Stimulated activated CD8-positive, alpha-beta memory T cell treated with anti-CD3 and anti-CD28 coated beads, Interleukin-15, amount 100 ng/mL, for 4 hours (primary cell): ENCODE results near the gene SERINC1.

Experiments used
- DNase-seq, 2 donors: peaks; one replicate each; pipeline ENCODE4 v3.0.0-alpha.2; 2020; ENCODE audit warnings: low read depth in 2 of 2

Gene SERINC1

DNA sequence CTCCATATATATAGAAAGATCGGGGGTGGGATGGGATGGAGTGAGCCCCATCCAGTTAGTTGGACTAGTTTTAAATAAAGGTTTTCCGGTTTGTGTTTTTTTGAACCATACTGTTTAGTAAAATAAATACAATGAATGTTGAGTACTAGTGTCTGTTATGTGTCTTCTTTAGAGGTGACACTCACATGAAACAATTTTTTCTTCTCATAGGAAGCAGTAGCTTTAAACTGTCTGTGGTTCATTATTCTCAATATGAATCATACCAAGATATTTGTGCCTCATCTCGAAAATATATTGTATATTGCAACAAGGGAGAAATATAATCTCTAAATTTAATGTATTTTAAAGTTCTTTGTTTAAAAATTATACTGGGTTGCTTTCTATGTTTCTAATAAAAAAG, 38.8 kb downstream of the SERINC1 start:
- no peak for DNase-seq

DNA sequence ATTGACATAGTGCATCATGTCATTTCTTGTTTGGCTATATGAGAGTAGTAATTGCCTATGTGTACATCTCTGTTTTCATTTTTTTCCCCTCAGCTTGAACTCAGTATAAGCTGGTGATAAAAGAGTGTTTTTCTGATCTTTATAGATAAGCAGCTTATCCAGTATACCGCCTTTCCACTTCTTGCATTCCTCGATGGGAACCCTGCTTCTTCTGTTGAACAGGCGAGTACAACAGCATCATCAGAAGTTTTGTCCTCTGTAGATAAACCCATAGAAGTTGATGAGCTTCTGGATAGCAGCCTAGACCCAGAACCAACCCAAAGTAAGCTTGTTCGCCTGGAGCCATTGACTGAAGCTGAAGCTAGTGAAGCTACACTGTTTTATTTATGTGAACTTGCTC, 39.8 kb downstream of the SERINC1 start:
- DNase-seq: no peak

DNA sequence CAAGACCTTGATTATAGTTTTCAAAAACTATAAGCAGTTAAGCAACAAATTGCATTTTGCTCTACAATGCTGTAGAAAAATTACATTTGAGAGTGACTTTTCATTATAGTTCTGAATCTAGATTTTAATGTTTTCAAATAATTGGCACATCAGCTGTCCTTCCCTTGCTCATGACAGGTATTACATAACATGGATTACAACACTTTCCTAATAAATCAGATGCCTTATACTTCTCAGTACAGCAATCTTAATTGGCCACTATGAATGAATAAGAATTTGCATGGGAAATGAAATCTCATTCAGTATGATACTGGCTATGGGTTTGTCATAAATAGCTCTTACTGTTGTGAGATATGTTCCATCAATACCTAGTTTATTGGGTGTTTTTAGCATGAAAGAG, 42.3 kb downstream of the SERINC1 start:
- DNase-seq: no peak

DNA sequence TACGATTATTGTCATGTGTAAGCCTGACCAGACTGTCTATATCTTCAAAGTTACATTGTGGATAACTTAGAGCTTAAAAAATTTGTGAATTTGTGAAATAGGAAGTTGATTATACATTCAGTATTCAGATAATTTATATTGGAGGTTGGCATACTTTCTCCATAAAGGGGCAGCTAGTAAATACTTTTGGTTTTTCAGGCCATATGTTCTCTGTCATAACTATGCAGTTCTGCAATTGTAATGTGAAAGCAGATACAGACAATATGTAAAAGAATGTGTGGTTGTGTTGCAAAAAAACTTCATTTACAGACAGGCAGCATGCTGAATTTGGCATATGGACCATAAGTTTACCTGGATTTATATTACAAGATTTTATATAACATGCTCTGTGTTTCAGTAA, 42.8 kb downstream of the SERINC1 start:
- no peak for DNase-seq

DNA sequence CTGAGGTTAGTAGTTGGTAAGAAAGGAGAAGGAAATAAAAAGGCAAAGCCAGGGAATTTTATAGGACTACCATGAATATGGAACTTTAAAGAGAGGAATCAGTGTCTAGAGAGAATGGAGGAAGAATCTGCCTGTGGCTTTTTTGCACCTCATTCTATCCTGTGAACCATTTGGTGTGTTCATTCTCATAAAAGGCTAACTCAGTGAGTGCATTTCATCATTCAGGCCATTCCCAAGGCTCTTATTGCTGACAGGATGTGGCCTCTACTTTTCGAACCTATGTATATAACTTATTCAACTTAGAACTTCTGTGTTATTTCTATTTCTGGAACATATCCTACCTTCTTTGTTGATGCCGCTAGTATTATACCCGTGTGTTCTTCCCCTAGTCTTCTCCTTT, 45.0 kb downstream of the SERINC1 start:
- DNase-seq: no peak

DNA sequence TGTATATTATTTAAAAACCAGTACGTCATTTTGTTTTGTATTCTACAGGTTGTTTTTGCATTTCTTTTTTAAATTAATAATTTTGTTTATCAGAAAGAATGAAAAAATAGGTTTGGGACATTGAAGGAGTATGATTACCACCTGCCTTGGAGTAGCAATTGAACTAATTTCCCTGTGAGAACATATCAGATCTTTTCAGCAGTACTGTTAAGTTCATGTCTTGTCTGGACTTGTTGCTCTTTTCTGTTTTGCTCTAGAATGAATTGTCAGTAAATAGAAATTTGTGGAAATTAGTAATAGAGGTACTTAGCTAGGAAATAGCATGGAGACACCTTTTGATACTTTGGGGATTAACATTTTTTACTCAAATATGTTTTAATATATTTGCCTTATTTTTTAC, 47.9 kb downstream of the SERINC1 start:
- no peak for DNase-seq

DNA sequence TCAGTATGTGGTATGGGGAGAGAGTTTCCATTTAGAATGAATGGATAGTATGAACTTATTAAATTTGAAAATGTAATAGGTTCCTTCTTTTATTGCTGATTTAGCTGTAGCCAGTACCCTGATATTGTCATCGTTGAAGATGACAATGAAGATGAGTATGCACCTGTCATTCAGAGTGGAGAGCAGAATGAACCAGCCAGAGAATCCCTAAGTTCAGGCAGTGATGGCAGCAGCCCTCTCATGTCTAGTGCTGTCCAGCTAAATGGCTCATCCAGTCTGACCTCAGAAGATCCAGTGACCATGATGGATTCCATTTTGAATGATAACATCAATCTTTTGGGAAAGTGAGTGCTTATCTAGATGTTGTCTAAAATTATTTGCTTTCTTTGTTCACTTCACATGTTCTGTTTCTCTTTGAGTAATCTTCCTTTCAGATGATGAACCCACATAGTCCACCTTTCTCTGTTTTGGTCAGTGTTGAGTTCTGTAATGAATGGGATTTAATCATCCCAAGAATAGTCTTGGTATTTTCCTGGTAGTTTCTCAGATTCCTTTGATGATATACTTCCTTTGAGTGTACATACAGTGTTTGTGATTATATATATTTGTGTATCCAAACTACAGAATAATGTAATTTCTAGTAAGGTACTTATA, 48.9 kb downstream of the SERINC1 start:
- DNase-seq: no peak

DNA sequence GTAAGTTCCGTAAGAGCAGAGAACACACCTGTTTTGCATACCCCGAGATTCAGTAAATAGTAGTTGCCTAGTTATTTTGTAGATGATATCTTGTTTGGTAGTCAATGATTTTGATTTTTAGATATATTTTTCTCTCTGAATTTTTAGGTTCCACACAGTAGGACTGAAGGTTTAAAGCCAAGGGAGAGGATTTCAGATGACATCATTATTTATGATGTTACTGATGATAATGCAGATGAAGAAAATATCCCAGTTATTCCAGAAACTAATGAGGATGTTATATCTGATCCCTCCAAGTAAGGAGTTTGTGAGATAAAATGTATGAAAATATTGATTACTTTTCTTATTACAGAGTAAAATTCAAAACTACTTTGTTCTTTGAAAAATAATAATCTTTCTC, 49.6 kb downstream of the SERINC1 start:
- DNase-seq: no peak

DNA sequence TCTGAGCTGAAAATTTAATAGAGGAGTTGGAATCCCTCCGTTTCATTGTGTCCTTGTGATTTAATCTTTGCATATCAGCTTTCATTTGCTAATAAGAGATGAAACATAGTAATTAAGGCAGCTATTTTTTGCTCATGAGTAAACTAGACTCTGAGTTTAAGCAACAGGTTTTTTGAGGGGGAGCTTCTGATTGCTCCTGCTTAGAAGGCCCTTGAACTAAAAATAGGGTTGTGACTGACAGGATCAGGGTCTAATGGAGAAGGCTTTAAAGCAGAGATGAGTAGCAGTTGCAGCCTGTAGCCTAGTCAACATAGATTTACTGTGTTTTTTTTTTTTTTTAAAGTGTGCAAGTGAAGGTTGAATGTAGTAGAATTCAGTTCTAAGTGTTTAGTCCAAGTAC, 54.8 kb downstream of the SERINC1 start:
- DNase-seq: no peak

DNA sequence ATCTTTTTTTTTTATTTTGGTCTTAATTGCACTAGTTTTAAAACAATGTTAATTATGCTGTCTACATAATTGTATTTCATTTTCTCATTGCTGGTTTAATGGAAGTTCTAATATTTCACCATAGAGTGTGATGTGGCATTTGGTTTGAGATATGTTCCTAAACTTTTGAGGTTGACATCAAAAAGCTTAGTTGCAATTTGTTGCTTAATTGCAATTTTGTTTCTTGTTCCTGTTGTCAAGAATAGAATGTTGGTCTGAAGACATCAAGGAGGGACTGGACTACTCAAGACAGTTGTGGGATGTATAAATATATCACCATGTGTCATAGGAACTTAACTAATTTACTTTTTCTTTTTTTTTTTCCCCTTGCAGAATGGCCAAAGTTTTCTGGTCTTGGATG, 59.6 kb downstream of the SERINC1 start:
- DNase-seq: no peak

DNA sequence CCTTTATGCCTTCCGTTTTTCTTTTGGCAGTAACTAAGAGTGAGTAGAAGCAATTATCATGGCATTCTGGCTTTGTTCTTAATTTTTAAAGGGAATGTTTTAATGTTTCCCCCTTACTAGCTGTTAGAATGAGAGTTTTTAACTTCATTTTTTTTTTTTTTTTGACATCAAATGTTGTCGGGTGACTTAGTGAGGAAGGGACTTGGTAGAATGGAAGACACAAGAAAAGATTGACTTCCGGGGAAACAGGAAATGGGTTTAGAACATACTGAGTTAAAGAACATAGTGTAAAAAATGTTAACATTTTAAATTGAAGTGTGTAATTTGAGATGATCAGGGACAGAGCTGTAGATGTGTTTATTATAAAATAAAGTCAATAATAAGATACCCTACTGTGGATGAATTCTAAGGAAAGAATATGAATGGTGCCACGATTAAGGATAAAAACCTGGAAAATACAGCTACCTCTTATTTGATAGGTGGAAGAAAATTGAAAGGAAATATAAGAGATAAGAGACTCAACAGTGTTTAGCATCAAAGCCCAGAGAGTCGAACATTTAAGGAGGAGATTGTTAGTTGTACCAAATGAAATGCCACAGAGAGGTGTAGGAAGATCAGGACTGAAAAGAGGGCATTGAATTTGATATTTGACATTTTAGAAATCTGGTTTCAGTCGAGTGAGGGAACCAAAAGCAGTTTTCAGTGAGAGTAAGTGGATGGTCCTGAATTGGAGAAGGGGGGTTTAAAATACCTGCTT, 62.7 kb downstream of the SERINC1 start:
- no peak for DNase-seq

DNA sequence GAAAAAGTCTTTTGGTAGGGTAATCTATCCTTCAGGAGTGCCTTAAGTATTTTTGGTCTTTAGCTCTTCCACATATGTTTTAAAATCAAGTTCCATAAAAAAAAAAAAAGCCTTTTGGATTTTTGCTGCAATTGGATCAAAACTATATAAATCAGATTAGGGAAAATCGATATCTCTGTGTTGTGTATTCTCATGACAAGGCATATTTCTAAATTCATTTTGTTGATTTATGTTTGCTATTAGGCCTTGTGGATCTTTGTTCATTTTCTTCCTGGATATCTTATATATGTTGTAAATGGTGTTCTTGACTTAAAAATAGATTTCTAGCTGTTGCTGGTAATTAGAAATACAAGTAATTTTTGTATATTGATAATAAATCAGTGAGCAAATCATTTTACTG, 63.4 kb downstream of the SERINC1 start:
- no peak for DNase-seq

DNA sequence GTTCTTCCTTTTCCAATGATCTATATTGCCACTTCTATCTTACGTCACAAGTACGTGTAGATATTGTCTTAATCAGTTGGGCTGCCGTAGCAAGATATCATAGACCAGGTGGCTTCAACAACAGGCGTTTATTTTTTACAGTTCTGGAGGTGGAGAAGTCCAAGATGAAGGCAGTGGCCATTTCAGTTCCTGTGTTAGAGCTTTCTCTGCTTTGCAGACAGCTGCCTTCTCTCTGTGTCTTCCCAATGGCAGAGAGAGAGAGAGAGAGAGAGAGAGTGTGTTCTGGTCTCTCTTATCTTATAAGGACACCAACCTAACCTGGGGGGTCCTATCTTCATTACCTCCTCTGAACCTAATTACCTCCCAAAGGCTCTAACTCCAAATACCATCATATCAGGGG, 63.9 kb downstream of the SERINC1 start:
- DNase-seq: no peak

DNA sequence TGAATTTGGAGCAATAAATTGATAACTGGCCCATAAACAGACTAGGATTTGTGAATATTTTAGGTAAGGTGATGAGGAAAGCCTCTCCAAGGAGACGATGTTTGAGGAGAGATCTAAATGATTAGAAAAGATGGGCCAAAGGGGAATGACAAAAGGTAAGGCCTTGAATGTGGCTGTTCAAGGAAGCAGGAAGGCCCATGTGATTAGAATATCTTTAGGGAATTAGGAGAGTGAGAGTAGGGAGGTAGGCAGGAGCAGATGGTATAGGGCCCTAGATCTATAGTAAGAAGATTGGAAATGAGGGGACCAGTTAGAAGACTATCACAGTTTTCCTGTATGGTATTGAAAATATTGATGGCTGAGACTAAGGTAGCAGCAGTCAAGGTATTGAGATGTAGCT, 65.4 kb downstream of the SERINC1 start:
- DNase-seq: no peak

DNA sequence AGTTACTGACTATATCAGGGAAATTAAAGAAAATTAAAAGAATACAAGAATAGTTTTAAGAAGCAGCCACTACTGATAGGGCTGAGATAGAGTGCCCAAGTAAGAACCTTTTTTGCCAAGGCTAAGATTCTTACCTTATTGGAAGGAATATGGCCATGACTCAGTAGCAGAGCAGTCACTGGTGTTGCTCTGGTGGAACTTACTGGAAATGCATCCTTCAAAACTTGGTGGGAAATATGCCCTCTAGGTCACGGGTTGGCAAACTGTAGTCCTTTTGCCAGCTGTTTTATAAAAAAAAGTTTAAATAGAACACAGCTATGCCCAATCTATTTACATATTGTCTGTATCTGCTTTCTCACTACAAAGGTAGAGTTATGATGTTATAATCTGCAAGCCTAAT, 66.2 kb downstream of the SERINC1 start:
- no peak for DNase-seq

DNA sequence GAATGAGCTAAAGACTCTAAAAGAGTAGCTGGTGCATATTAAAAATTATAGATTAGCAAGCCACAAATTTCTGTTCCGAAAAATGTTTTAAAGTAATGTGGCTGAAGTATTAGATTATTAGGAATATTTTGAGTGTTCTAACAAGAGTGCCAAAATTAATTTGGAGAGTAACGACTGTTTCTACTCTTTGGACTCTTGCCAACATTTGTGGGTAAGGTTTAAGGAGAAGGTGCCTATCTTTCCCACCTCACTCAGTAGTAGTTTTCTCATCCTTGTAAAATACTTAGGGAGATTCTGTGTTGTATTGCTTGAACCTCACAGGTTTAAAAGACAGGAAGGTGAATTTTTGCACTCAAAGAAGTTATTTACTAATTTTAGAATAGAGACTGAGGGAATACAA, 67.2 kb downstream of the SERINC1 start:
- no peak for DNase-seq

DNA sequence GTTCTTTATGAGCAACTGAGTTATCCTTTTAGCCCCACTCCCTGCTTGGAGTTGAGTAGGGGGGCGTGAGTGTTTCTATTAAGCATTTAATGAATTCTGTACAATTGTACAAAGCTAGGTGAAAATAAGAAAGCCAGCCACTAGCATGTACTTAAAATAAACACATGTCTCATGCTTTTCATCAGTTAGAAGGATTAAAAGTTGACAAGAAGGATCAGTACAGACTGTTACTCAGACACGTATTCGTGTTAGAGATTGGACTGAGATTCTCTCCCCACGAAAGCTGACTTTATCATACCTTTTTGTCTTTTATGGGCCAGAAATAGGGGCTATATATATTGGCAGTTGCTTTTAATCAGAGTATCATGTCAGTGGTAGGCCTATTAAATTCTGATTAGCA, 70.5 kb downstream of the SERINC1 start:
- DNase-seq: no peak

DNA sequence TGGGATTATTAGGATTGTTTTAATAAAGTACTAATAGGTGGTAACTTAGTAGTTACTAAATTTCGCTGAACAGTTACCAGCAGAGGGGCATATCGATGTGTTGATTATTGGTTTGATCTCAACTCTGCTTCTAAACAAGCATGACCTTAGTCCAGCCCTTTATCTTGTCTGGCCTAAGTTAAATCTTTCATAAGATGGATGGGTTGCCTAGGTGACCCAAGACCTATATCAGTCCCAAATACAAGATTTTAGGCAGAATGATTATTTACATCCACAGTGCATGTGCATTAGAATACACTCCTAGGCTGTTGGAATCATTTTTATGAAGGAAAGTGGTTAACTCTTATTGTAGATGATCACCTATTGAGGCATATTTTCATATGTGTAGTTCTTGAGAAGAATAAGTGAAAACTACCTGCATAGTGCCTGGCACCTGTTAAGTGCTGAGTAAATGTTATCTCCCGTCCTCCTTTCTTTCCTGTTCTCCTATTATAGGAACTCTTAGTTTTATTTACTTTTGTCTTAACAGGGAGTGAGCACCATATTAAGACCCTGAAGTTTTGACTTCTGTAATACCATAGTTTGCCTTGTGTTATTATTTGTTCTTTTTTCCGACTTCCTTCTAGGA, 71.0 kb downstream of the SERINC1 start:
- no peak for DNase-seq

DNA sequence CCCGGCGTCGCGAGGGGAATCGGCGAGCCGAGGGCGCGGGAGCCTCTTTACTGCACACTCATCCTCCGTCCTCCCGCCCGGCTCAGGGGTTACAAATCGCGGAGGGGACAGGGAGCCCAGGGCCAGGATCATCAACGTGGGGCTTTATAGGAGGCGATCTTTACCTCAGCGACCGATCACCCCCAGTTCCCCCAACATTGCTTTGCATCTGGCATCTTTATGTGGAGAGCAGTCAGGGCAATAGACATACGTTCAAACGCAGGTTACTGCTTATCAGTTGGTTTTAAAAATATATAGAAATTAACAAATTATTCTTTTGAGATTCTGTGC, 71.5 kb downstream of the SERINC1 start:
- DNase-seq: no peak

DNA sequence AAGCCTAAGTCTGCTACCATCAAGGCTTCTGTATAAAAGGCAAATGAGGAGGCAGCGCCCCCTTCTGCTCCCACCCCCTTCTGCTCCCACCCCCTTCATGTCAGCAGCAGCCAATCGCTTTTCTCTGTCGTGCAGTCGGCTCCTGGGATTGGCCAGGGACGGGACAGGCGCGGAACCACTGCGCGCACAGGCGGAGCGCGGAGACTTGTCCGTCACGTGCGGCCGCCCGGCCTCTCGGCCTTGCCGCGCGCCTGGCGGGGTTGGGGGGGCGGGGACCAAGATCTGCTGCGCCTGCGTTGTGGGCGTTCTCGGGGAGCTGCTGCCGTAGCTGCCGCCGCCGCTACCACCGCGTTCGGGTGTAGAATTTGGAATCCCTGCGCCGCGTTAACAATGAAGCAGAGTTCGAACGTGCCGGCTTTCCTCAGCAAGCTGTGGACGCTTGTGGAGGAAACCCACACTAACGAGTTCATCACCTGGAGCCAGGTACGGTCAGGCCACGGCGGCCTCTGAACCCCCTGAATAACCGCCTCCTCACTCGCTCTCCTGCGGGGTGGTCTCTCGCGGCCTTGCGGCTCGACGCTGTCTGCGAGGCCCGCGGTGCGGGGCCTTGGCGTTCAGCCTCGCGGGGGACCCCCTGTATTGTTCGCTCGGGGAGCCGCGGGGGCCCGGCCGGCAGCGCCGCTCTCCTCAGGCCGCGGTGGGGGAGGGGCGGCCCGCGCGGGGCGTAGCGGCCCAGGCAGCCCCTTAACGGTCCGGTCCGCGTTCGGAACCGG, 72.1 kb downstream of the SERINC1 start, which contains the start of gene HSF2:
TSS of gene HSF2 (plus strand) at position 305 of the 773 bp plus-strand sequence. CDS start at position 391, 86 bp downstream.
- peak; percentile 88 to 90 for DNase-seq

DNA sequence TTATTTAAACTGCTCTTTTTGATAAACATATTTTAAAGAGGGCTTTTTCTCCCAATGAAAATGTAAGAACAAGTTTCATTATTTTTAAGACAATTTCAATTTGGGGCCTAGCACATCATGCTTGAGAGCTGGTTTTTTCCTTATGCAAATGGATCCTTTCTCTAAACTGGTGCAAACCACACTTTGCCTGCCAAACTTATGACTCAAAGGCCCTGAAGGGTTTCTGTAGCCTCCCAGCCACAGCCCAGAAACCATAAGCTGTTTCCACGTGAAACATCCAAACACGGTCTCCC, 72.6 kb downstream of the SERINC1 start:
- DNase-seq: no peak

DNA sequence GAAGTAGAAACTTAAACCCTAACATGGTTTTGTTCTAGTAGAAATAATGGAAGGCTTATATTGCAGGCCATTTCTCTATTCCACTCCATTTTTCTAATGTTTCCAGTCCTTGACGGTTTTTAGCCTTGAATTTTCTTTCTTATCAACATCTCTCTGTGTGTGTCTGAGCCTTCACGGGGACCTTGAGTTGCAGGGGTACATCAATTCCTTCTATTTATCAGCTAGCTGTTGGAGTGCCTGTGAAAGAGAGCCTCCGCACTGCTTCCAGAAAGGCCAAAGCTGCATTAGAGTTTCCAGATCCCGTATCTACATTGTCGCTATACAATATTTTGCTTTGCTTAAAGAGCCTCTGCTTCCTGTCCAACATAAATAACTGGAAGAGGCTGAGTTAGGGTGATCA, 77.6 kb downstream of the SERINC1 start:
- DNase-seq: no peak
